Measurements from ENCODE around the gene SYNRG.
A peak's percentile ranks its signal among the peaks of the same experiment; 100 is the strongest.

SYNRG gene

DNA sequence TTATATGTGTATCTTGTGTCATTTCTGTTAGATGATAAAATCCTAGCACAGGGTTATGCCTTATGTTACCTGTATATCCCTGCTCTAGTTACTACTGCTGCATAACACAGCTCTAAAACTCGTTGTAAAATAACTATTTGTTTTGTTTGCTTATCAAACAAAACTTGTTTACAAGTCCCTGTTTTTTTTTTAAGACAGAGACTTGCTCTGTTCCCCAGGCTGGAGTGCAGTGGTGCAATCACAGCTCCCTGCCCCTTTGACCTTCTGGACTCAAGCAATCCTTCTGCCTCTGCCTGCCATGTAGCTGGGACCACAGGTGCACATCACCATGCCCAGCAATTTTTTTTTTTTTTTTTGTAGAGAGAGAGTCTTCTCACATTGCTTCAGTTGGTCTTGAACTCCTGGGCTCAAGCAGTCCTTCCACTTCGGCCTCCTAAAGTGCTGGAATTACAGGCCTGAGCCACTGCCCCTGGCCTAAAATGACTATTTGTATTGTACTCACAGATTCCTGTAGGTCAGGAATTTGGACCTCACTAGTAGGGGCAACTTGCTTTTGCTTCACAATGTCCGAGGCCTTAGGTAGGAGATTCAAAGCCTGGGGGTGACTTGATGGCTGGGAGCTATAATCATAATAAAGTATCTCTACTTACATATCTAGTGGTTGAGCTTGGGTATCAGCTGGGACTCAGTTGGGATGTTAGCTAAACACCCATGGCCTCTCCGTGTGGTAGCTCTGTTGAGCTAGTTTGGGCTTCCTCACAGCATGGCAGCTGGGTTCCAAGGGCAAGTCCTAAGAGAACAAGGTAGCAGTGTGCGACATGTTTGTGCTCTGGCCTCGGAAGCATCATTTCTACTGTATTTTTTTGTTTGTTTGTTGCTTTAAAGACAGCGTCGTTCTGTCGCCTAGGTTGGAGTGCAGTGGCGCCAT lies 106.9 kb downstream of the SYNRG start:
- DNase-seq (ENCODE audit: low read depth): no peak

DNA sequence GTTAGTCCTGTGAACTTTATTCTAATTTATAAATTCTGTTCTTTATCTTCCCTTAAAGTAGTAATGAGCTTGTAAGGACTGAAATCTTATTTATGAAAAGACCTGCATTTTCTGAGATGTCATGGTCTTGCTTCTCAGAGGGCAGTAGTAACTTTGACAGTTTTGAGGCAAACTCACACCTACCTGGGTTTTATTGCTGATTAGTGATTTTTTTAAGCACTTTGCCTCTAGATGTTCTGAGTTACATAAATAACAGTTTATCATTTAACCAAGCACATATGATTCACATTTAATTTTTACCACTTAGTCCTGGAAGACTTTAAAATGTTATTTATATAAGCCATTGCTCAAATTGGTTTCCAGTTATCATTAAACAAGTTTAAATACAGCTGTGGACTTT lies 108.8 kb downstream of the SYNRG start:
- no peak for DNase-seq (ENCODE audit: low read depth)

DNA sequence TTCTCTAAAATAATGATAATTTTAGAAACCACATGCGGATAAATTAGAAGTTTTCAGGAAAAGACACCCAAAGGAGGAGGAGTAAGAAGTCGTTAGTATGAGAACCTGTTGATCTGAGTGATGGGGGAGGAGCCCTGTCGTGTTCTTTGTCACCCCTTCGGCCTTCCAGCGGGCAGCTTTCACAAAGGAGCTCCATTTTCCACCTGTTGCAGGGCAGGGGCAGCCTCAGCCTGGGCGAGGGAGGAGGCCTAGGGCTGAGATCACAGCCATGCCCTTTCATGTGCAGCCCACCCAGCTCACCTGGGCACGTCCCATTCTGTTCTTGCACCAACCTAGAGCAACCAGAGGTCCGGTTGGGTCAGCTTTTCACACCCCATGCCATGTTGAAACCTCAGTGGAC lies 114.2 kb downstream of the SYNRG start:
- no peak for DNase-seq (ENCODE audit: low read depth)

DNA sequence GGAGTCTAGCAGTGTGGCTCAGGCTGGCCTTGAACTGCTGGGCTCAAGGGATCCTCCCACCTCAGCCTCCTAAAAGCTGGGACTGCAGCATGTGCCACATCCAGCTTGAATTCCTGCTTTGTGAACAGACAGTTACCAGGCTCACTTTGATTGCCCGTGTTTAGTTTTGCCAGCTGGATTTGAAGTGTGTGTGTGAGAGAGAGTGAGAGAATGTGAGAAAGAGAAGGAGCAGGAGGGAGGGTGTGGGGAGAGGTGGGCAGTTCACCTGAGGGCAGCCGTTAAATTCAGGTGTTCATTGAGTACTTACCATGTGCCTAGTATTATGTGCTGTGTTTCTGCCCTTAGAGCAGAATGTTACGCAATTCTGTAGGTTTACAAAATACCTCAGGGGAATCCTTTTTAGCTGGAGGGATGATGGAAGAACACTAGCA lies 114.8 kb downstream of the SYNRG start:
- no peak for DNase-seq (ENCODE audit: low read depth)

DNA sequence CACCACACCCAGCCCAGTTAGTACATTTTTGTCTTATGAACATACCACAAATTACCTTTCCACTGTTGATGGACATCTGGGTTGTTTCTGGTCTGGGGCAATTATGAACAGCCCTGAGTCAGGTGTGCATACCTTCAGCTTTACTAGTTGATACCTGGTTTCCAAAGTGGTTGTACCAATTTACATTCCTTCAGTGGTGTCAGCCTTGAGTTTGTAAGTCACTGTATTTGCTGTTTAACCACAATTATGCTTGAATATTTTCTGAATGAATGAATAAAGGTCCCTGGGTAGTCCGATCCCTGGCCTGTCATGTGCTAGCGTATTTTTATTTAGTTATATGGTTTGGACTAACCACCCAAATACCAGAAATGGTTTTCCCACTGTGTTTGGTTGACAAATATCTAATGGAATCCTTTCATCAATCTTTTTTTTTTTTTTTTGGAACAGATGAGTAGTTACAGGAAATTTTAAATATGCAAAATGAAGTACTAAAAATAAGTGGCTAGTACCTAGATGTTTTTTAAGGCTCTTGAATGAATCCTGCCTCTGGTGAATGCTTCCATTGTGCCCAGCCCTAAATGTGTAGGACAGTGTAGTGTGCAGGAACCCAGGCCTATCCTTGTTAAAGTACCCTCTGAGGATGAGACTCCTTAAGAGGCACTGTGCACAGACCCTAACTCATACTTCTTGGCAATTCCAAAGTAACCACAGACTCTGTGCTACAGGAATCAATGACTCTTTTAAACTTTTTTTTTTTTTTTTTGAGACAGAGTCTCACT lies 115.8 kb downstream of the SYNRG start:
- DNase-seq (ENCODE audit: low read depth): peak; percentile 88

DNA sequence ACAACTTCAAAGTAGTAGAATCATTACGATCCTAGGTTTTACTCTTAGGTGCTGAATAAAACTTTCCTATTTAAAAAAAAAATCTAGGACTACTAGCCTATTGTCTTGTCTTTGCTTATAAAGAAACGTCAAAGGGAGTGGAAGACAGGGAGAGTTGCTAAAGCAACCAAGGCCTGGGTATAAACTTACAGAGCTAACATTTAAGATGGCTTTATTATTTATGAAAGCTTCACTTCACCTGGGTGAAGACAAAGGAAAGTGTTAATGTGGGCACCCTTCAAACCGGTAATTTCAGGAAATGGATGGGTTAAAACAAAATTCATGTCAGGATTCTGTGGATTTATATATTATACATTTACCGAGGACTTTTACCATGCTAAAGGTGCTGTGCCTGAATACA lies 117.1 kb downstream of the SYNRG start:
- no peak for DNase-seq (ENCODE audit: low read depth)

DNA sequence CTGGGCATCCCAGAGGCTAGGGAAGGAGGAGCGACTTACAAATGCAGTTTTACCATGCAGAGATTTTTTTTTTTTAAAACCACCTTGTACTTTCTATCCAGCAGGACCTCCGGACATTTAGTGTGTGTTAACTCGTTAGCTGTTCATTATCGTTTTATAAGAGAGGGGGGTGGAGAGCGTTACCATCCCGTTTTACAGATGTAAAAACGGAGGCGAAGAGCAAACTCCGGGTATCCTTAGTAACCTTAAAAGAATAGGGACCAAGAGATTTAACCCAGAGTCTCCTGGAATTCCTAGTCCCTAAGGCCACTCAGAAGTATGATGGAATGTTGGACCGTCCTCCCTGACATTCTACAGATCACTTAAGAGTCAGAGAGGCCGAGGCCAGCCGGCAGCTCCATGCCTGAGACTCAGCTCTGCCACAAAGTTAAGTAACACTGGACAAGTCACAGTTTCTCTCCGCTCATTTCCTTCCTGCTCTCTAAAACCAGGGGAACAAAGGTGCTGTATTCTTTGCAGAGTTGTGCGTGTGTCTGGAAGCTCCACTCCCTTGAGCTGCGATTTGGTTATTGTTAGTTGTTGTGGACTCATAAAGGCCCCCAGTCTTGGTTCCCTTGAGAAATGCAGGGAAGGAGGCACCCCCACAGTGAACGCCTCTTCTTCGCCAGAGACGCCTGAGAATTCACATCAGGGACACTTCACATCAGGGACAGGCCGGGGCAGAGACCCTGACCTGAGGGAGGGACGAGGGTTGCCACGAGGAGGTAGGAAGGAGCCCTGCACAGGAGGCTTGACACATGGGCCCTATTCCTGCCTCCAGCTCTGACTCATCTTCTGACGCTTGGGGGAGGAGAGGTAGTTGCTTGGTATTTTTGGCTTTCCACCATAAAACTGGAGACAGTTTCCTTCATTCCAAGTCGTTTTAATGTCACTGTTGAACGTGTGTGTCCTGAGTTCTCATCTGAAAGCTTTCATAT lies 118.3 kb downstream of the SYNRG start:
- DNase-seq (ENCODE audit: low read depth): peak; percentile 81

DNA sequence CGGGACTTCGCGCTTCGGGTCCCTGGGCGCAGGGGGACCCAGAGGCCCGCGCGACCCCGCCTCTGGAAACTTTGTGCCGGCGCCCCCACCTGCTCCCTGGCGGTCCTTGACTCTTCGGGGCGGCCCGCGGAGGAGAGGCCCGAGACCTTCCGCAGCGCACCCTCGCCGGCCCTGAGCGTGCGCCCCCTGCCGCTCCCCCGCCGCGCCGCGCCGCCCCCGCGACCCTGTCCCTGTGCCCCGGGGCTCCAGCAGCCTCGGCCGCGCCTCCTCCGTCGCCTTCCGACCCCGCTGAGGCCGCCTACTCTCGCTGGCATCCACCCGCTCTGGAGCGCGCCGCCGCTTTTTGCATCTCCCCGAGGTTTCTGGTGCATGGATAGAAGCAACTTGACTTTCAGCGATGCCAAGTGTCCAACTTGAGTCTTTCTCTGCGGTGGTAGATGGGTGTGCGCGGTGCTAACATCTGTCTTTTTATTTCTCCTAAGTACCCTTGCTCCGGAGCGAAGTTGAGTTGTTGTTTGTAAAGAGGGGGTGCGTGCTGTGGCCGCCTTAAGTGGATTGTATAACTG lies 119.1 kb downstream of the SYNRG start:
- no peak for DNase-seq (ENCODE audit: low read depth)

DNA sequence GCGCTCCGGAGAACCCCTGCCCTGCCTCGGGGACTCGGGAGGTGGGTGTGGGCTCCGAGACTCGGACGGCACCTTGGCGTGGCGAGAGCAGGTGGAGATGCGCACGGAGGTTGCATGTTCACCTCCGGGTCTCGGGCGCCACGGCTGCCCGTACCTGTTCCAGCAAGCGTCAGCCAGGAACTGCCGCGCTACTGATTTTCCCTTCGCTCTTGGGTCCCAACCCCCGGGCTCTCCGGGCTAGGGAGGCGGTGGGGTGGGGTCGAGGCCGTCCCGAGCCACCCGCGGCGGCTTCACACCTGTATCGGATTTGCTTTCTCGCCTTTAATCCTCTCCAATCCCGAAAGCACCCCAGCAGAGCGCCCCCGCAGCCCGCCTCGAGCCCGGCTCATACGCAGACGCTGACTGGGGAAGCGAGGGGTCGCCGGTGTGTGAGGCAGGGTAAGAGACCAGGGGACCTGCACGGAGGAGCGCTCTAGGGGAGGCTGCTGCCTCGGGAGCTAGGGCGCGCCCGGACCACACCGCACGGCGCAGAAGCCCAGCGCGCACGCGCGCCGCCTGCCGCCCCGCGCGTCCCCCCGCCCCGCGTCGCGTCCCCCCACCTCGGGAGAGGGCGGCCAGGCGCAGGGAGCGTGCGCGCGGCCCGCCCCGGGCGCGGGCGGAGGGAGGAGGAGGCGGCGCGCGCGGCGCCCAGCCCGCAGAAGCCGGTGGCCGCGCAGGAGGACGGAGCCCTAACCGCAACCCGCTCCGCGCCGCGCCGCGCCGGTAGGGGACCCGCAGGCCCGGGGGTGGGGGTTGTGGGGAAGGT lies 119.8 kb downstream of the SYNRG start, which contains the start of gene DUSP14:
Gene DUSP14 (plus strand): TSS at position 695 of the 805 bp plus-strand sequence. CDS start 22,382 bp downstream, outside the sequence.
- DNase-seq (ENCODE audit: low read depth): peak; percentile 73

DNA sequence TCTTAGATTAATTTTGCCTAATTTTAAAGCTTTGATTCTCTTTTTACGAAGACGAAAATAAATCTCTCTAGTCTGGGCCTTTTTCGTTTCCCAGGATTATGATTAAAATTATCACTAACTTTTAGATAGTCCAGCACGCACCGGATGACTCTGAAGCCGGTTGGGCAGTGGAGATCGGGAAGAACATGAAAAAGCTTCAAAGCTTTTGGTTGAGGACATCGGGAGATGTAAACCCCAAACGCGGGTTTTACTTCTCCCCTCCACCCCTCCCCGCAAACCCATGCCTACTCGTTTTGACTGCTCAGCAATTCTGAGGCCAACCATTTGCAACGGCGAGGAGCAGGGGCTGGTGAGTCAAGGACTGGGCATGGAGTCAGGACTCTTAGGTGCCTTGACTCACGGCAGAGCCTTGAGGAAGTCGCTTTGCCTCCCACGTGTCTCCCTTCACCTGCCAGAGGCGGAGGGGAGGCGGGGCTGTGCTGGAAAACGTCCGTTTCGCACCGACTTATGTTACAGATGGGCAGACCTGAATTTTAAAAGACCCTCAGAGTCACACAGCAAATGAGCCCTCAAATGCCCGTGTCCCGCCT lies 120.5 kb downstream of the SYNRG start:
- peak; percentile 92 for DNase-seq (ENCODE audit: low read depth)

DNA sequence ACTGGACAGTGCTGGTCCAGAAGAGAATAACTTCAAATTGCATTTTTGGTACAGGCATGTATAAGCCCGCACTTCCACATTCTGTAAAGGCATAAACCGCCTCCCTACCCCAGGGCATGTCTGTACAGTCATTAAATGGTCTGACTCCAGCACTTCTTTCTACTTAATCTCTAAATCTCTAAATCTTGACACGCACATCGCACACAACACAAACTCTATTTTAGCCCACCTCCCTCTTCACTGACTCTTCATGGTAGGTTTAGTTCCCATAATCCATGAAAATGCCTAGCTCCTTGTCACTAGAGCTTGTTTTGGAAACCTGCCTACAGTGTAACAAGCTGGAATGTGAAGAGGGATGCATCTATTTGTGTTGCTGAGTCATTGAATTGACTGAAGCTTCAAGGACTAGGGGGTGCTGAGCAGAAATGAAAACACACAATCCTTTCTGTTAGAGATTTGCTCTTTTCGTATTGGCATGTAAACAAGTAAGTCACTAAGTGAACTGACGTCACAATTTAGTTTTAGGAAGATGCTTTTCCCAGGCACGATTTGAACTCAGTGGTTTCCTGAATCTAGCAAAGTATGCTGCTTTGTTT lies 121.1 kb downstream of the SYNRG start:
- DNase-seq (ENCODE audit: low read depth): peak; percentile 92

DNA sequence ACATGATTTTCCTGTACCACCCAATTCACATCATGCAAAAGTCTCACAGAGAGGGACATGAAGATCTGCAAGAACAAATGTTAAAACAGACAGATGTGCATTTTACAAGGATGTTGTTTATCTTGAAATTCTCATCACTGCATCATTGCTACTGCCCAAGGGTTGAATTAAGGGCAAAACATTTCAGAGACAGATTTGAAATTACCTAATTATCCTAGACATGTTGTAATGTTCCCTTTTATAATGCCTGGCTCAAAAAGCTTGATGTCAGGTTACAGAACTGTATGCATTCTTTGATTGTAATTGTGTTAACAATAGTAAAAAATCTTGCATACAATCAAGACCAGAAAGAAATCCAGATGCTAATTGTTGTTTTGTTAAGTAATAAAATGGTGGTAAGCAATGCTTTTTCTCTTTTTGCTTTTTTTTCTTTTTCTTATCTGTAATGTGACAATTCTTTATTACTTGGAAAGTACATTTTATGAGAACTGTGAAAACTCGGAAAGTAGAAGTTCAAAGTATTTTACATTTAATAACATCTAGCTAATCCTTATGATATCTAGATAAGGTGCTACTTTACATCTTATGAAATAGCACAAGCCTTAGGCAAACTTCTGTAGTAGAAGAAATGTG lies 123.2 kb downstream of the SYNRG start:
- DNase-seq (ENCODE audit: low read depth): no peak

DNA sequence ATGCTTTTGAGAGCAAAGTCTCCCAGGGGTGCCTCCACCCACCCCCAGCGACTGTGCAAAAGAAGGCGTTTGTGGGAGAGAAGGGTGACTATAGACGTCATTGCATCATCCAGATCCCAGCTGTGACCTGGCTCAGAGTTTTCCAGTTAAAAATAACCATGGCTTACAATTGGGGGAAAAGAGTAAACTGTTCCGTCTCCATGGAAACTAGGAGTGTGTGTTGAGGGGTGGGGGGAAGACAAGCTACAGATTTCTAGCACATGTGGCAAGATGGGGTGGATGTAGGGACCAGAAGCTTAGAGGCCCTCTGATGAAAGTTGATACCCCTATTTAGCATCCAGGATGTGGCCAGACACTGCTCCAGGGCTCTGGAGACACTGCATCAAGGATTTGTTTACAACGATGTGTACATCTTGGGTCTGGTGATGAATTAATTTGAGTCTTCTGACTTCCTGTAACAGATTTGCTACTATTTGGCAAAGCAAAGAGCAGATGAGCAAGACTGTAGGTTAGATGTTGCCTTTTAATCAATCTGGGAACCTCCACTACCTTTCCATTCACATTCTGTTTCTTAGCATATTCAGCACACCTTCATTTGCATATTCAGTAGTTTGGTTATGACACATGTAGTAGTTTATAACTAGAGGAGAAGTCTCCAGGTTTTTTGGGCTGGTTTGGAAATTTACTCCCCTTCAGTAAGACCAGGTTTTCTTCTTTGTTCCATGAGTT lies 125.7 kb downstream of the SYNRG start:
- DNase-seq (ENCODE audit: low read depth): peak; percentile 87

DNA sequence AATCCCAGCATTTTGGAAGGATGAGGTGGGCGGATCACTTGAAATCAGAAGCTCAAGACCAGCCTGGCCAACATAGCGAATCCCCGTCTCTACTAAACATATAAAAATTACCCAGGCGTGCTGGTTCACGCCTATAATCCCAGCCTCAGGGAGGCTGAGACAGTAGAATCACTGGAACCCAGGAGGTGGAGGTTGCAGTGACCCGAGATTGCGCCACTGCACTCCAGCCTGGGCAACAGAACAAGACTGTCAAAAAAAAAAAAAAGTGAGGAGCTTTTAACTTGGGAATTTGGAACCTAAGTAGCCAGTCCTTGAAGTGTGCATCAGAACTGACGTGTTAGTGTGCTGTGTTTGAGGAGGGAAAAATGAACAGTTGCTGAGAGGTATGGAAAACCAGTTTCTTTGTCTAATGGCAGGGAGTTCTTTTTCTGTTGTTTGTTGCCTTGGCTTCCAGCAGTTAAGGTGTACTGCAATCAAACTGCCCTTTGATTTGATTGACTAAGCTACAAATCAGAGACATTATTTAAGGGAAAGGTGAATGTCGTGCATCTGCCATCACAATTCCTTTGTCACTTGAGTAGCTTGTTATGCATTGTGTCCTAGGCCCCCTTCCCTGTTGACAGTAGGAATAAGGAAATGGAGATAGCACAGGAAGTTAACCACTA lies 128.1 kb downstream of the SYNRG start:
- DNase-seq (ENCODE audit: low read depth): no peak

DNA sequence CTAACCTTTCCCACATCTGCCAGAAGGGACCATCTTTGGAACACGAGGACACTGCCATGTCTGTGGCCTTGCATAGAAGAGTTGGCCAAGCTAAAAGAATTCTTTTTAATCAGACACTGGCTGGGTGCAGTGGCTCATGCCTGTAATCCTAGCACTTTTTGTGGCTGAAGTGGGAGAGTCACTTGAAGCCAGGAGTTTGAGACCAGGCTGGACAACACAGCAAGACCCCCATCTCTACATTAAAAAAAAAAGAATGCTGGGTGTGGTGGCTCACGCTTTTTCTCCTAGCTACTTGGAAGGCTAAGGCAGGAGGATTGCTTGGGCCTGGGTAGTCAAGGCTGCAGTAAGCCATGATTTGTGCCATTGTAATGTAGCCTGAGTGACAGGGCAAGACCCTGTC lies 128.8 kb downstream of the SYNRG start:
- DNase-seq (ENCODE audit: low read depth): no peak

DNA sequence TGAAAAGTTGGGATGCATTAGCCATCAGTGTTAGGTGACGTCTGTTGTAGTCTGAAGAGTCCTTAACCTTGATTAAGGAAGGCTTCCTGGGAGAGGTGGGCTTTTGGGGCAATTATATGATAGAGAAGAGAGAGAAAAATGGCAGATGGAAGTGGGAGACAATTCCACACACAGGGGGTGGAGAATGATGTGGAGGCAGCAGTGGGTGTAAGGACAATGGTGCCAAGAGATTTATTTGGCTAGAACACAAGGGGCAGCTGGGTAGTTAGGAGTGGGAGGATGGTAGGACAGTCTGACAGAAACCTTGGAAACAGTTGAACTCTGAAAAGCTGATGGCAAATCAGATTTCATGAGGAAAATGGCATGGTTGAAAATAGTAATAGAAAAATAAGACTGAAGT lies 130.2 kb downstream of the SYNRG start:
- DNase-seq (ENCODE audit: low read depth): no peak

DNA sequence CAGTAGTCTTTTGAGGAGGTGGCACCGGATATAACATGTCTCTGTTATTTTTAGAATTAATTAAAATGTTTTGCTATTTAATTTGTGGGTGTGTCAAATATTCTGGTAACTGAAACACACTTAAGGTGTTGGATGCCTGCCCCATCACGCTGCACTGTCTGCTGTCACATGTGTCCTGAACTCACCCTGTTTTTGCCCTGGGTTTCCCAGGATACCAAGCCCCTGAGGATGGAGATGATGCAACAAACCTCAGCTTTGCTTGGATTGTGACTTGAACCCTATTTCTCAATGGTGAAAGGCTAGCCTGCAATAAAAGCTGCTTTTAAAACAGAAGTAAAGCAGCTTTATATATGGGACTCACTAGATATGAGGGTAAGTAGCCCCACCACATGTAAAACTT lies 131.0 kb downstream of the SYNRG start:
- DNase-seq (ENCODE audit: low read depth): peak; percentile 87
